Measurements from ENCODE around the gene NKD1.
"Not testable (repeated sequence)": the region's sequence is repeated elsewhere in the genome, so short reads cannot be mapped to it uniquely, and the experiment has no call there.

NKD1 gene, protein sequence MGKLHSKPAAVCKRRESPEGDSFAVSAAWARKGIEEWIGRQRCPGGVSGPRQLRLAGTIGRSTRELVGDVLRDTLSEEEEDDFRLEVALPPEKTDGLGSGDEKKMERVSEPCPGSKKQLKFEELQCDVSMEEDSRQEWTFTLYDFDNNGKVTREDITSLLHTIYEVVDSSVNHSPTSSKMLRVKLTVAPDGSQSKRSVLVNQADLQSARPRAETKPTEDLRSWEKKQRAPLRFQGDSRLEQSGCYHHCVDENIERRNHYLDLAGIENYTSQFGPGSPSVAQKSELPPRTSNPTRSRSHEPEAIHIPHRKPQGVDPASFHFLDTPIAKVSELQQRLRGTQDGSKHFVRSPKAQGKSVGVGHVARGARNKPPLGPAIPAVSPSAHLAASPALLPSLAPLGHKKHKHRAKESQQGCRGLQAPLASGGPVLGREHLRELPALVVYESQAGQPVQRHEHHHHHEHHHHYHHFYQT

DNA sequence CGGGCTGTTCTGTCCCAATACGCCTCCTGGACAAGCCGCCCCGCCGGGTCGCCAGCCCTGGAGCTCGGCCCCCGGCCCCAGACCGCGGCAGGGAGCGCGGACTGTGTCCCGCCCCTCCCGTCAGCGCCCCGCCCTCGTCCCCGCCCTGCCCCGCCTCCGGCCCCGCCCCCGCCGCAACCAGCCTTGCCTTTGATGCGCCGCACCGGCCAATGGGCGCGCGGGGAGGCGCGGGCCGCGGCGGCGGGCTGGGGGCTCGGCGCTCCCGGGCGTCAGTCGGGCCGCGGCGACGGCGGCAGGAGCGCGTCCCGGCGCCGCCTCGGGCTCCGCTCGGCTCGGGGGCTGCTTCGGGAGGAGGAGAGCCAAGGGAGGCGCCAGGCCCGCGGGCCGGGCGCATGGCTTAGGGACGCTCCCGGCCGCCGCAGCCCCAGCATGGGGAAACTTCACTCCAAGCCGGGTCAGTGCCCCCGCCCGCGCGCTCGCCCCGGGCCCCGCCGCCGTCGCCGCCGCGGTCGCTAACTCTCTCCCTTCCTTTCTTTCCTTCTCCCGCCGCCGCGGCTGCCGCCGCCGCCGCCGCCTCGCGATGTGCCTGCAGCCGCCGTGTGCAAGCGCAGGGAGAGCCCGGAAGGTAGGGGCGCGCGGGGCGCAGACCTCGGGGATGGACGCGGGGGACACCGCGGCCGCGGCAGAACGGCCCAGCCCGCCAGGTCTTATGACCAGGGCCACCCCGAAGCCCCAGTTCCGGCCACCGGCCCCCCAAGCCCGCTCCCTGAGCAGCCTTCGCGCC lies at the start of gene NKD1:
TSS of gene NKD1 (plus strand) at position 272 of the 784 bp plus-strand sequence. CDS start at position 430, 158 bp downstream.
- in situ Hi-C loops (cut with HindIII; ENCODE audit: low pct_unique_long_range_greater_than_20kb, low sequenced_read_pairs), result no loop called here
- TF ChIP-seq JUND (IDR thresholded peaks at IDR 0.05; ENCODE audit: low read depth), result no peak
- DNase-seq (ENCODE audit: low read depth in 1 of 2, low spot score in 1 of 2), result peak; percentile 48 to 73

DNA sequence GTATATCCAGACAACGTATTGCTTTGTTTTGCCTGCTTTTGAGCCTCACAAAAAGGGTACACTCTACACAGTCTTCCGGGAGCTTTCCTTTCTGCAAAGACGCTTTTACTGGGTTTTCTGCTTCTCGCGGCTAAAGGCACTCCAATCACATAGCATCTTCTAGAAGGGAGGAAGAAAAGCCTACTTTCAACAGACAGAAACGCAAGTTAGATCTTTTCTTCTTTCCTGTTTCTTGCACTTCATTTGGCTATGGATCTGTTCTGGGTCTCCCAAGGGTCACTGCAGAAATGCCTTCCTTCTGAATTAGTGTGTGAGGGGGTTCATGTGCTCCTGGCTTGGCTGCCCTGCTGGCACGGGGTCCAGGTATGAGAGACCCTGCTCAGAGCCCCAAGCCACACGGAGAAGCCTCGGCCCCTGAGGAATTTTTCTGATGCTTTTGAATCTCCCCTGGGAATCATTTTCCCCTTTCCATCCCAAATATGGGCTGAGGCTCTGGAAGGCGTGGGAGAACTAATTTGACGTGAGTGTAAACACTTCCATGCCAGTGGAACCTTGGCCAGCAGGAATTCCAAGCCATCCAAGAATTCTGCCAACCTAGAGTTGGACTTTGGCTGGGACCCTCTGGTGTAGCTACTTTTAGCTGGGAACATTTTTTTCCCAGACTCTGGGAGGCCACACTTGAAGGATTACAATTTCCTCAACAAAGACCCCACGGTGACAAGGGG lies 49.6 kb upstream of the NKD1 start:
- in situ Hi-C loops (cut with HindIII; ENCODE audit: low pct_unique_long_range_greater_than_20kb, low sequenced_read_pairs), result no loop called here
- TF ChIP-seq JUND (IDR thresholded peaks at IDR 0.05; ENCODE audit: low read depth), result no peak
- DNase-seq (ENCODE audit: low read depth in 1 of 2, low spot score in 1 of 2), result no peak

DNA sequence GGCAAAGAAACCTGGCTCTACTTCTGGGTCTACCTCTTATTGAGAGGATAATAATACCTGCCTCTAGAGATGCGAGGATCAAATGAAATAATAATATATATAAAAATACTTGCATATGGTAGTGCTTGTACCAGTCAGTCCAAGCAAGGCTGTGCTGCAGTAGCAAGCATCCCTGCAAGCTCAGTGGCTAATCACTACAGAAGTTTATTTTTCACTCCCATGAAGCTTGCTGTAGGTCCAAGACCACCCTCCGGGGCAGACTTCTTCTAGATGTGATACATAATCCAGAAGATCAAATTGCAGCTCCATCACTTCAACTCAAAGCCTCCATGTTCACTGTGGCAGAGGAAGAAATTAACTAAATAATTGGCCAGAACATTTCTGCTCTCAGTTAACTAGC lies 48.9 kb upstream of the NKD1 start:
- no peak for TF ChIP-seq JUND (IDR thresholded peaks at IDR 0.05; ENCODE audit: low read depth)
- in situ Hi-C loops (cut with HindIII; ENCODE audit: low pct_unique_long_range_greater_than_20kb, low sequenced_read_pairs), result no loop called here
- DNase-seq (ENCODE audit: low read depth in 1 of 2, low spot score in 1 of 2), result no peak

DNA sequence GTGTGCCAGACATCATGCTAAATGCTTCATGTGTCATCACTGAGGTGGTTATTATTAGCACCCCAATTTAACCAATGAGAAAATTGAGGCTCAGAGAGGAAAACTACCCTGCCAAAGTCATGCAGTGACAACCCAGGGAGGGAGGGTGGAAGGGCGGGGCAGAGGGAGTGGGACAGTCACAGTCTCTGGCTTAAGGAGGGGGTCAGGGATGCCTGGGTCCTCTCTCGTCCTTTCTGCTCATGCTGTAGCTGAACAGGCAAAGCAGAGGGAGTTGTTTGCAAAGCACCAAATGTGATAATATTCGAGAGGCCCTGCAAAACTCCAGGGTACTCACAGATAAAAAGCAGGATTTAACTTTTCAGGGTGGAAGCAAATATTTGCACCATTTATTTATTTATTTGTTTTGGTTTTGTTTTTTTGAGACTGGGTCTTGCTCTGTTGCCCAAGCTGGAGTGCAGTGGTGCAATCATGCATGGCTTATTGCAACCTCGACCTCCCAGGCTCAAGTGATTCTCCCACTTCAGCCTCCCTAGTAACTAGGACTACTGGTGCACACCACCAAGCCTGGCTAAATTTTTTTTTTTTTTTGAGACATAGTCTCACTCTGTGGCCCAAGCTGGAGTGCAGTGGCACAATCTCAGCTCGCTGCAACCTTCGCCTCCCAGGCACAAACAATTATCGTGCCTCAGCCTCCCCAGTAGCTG lies 47.9 kb upstream of the NKD1 start:
- in situ Hi-C loops (cut with HindIII; ENCODE audit: low pct_unique_long_range_greater_than_20kb, low sequenced_read_pairs), result no loop called here
- TF ChIP-seq JUND (IDR thresholded peaks at IDR 0.05; ENCODE audit: low read depth), result no peak
- no peak for DNase-seq (ENCODE audit: low read depth in 1 of 2, low spot score in 1 of 2)

DNA sequence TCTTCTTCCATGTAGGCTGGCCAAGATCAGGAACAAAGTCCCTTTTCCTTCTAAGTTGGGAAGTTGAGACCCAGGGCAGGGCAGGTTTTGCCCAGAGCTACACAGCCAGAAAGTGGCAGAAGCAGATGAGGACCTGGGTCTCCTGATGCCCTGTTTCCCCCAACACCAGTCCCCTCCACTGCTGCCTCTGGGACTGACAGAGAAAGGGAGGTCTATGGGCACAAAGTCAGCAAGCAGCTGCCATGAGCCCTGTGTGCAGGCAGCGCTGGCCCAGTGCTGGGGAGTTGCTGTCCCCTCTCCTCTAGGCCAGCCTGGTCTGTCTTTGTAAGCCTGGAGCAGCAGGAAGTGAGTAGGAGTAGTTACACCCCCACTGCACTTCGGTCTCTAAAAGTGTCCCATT lies 46.9 kb upstream of the NKD1 start:
- no peak for TF ChIP-seq JUND (IDR thresholded peaks at IDR 0.05; ENCODE audit: low read depth)
- in situ Hi-C loops (cut with HindIII; ENCODE audit: low pct_unique_long_range_greater_than_20kb, low sequenced_read_pairs), result no loop called here
- DNase-seq (ENCODE audit: low read depth in 1 of 2, low spot score in 1 of 2), result no peak

DNA sequence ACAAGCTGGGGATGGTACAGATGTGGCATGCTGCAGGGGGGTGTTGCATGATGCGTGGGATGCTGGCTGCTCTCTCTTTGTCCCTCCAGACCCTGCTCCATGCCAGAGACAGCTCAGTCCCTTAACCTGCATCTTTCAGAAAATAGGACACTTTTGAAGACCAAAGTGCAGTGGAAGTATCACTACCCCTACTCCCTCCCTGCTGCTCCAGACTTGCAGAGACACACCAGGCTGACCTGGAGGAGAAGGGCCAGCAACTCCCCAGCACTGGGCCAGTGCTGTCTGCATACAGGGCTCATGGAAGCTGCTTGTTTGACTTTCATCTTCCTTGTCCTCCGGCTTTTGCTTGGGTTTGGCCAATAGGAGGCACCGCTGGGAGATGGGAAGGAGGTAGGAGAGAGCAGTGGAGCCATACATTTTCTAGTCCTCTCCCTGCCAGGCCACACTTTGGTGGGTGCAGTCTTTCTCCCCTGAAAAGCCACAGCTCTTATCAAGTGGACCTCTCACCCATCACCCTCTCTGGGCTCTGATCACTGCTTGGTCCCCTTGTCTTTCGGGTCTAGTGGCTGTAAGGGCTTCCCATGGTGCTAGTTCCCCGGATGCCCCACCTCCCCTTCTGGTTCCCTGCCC lies 46.1 kb upstream of the NKD1 start:
- no peak for TF ChIP-seq JUND (IDR thresholded peaks at IDR 0.05; ENCODE audit: low read depth)
- in situ Hi-C loops (cut with HindIII; ENCODE audit: low pct_unique_long_range_greater_than_20kb, low sequenced_read_pairs), result no loop called here

DNA sequence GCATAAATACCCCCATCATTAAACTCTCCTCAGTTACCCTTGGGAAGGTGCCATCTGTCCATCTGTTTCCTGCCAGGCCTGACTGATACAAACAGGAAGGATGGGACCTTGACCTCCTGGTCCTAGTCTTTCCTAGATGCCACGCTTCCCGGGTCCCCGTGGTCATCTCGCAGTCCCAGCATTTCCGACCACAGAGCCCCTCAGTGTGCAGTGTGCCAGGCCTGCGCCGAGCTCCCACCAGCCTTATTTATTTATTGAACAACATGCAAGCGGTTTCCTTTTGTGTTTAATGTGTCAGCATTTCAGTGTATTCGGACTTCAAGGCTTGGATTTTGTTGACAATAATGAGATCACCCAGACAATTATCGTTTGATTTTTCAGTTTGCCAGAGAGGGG lies 45.6 kb upstream of the NKD1 start:
- DNase-seq (ENCODE audit: low read depth in 1 of 2, low spot score in 1 of 2), result no peak
- TF ChIP-seq JUND (IDR thresholded peaks at IDR 0.05; ENCODE audit: low read depth), result no peak
- in situ Hi-C loops (cut with HindIII; ENCODE audit: low pct_unique_long_range_greater_than_20kb, low sequenced_read_pairs), result no loop called here

More for the DNA sequence above, 46.1 kb upstream of the NKD1 start:
- no peak for DNase-seq (ENCODE audit: low read depth in 1 of 2, low spot score in 1 of 2)

DNA sequence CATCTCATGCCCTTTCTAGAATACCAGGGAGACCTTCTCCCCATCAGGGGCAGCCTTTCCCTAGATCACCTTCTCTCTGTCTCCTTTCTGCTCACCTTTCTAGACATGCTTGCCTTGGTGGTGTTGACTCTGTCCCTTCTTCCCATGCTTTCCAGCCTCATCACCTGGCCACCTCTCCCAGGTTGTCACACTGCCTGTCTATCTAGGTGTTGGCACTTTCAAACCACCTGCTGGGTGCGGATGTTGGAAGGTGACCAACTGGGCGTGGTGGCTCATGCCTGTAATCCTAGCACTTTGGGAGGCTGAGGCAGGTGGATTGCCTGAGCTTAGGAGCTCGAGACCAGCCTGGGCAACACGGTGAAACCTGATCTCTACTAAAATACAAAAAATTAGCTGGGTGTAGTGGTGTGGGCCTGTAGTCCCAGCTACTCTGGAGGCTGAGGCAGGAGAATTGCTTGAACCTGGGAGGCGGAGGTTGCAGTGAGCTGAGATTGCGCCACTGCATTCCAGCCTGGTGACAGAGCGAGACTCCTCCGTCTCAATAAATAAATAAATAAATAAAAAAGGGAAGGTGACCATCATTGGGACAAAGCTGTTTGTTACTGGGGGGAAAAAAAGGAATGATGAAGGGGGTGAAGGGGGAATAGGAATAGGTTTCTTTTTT lies 44.2 kb upstream of the NKD1 start:
- DNase-seq (ENCODE audit: low read depth in 1 of 2, low spot score in 1 of 2), result peak in 1 of 2 experiments; percentile 4
- in situ Hi-C loops (cut with HindIII; ENCODE audit: low pct_unique_long_range_greater_than_20kb, low sequenced_read_pairs), result not testable (repeated sequence)

DNA sequence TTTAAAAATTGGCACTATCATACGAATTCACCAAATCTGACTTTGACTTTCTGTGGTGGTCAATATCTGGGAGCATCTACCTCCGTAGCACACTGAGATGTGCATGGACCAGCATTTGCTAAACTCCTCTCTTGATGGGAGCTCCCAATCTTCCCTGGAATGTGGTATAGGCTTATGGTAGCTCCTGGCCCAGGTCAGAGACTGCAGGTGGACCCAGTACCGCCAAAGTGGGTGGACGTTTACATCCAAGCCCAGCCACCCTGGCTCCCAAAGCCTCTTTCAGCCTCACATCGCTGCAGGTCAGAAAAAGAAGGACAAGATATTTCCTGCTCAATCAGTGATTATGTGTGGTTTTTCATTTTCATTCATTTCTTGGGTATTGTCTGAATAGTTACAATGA lies 43.1 kb upstream of the NKD1 start:
- DNase-seq (ENCODE audit: low read depth in 1 of 2, low spot score in 1 of 2), result no peak
- in situ Hi-C loops (cut with HindIII; ENCODE audit: low pct_unique_long_range_greater_than_20kb, low sequenced_read_pairs), result no loop called here
- no peak for TF ChIP-seq JUND (IDR thresholded peaks at IDR 0.05; ENCODE audit: low read depth)

DNA sequence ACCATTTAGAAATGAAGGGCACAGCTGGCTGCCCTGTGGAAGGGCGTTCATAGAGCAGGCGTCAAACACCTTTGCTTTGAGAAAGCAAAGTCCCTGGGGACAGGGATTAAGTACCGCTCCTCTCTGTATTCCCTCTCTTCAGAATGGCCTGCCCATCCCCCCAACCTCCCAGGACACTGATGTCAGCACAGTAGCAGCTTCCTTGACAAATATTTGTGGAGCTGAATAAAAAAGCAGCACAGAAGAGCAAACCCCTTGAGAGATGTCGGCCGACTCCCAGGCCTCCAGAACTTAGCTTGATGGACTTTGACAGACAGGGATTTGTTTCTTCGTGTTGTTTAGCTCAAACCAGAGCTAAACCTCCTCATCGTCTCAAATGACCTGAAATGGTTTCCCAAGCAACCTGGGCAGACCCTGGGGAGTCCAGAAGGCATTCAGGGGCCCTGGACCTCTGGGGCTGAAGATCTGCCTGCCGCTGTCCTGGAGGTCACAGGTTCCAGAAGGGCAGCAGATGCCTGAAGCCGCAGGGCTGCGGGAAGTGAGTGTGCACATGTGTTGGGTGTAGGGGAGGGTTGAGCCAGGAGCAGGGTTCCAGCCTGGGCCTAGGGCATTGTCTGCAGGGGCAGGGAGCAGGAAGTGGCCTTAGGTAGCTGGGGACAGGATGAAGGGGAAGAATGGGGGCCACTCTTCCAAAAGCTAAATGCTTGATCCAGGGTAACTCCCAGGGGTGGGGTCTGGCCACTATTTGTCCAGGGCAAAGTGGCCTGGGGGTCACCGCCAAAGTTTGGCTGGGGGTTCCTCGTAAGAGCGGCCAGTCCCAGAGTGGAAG lies 42.3 kb upstream of the NKD1 start:
- in situ Hi-C loops (cut with HindIII; ENCODE audit: low pct_unique_long_range_greater_than_20kb, low sequenced_read_pairs), result no loop called here

More for the DNA sequence above, 42.3 kb upstream of the NKD1 start:
- peak in 1 of 2 experiments; percentile 48 for DNase-seq (ENCODE audit: low read depth in 1 of 2, low spot score in 1 of 2)
- no peak for TF ChIP-seq JUND (IDR thresholded peaks at IDR 0.05; ENCODE audit: low read depth)

All from T47D (cell line).